Common myeloid progenitor, CD34-positive (primary cell): ENCODE results near the gene RAB44.

Experiments
- CTCF ChIA-PET: fragments of 350-600 bp; sonication (Branson Sonifier 250); formaldehyde crosslinking; loops from one replicate; lab custom pipeline; 2021; ENCODE audit warnings: antibody characterized with exemption; lab: Charles Lee
- POLR2A ChIA-PET: fragments of 350-600 bp; sonication (Branson Sonifier 250); formaldehyde crosslinking; loops from one replicate; lab custom pipeline; 2021; ENCODE audit warnings: antibody characterized with exemption; lab: Charles Lee
- DNase-seq, 3 donors: peaks; one replicate each; pipeline versions ENCODE4 v3.0.0 to v3.0.0-alpha.2; 2013
- H3K27ac ChIP-seq, 2 experiments: 1 replicate in 1 of 2; 2 replicates in 1 of 2; pipeline ENCODE4 v1.7.0; 2013; ENCODE audit warnings: inconsistent platforms in 2 of 2, low read length in 2 of 2, mild to moderate bottlenecking in 2 of 2, low read depth in 1 of 2, moderate library complexity in 1 of 2; ENCODE audit not compliant: severe bottlenecking in 2 of 2, insufficient read depth in 1 of 2, poor library complexity in 1 of 2
- H3K27me3 ChIP-seq, 5 experiments: replicated peaks in 2 of 5; 1 replicate in 3 of 5; 2 replicates in 2 of 5; pipeline versions ENCODE4 v1.6.1 to v1.7.0; 2013; ENCODE audit warnings: low read length in 4 of 5, mild to moderate bottlenecking in 2 of 5, moderate library complexity in 2 of 5, inconsistent platforms in 1 of 5; ENCODE audit not compliant: insufficient read depth in 5 of 5, control insufficient read depth in 4 of 5
- H3K36me3 ChIP-seq, 4 experiments: 1 replicate in 2 of 4; 2 replicates in 2 of 4; pipeline versions ENCODE4 v1.6.1 to v1.7.0; 2013; ENCODE audit warnings: low read length in 3 of 4, control low read depth in 1 of 4, mild to moderate bottlenecking in 1 of 4; ENCODE audit not compliant: control insufficient read depth in 4 of 4, insufficient read depth in 4 of 4
- H3K4me1 ChIP-seq, 4 experiments: 1 replicate in 3 of 4; 2 replicates in 1 of 4; pipeline versions ENCODE4 v1.6.1 to v1.7.1; 2013; ENCODE audit warnings: low read length in 3 of 4, mild to moderate bottlenecking in 3 of 4, control low read depth in 1 of 4, inconsistent platforms in 1 of 4, moderate library complexity in 1 of 4; ENCODE audit not compliant: control insufficient read depth in 4 of 4, insufficient read depth in 4 of 4; ENCODE audit errors: control extremely low read depth in 1 of 4
- H3K4me3 ChIP-seq, 7 experiments: 1 replicate in 4 of 7; 2 replicates in 3 of 7; pipeline versions ENCODE4 v1.5.1 to v1.7.0; 2013; ENCODE audit warnings: mild to moderate bottlenecking in 7 of 7, low read length in 6 of 7, moderate library complexity in 6 of 7, inconsistent platforms in 2 of 7, low read depth in 2 of 7, control low read depth in 1 of 7; ENCODE audit not compliant: insufficient read depth in 4 of 7, control insufficient read depth in 1 of 7; ENCODE audit errors: extremely low read depth in 1 of 7
- H3K9me3 ChIP-seq, 5 experiments: 1 replicate in 4 of 5; 2 replicates in 1 of 5; pipeline versions ENCODE4 v1.6.1 to v1.7.1; 2013; ENCODE audit warnings: low read length in 4 of 5, mild to moderate bottlenecking in 2 of 5, inconsistent platforms in 1 of 5, low read depth in 1 of 5, moderate library complexity in 1 of 5; ENCODE audit not compliant: control insufficient read depth in 4 of 5, insufficient read depth in 2 of 5; ENCODE audit errors: control extremely low read depth in 1 of 5
- WGBS: methylation state at CpG from one replicate; pipeline ENCODE4 v1.1.5; 2013; ENCODE audit not compliant: insufficient coverage; 5-methylcytosine and 5-hydroxymethylcytosine counted together

RAB44 gene

DNA sequence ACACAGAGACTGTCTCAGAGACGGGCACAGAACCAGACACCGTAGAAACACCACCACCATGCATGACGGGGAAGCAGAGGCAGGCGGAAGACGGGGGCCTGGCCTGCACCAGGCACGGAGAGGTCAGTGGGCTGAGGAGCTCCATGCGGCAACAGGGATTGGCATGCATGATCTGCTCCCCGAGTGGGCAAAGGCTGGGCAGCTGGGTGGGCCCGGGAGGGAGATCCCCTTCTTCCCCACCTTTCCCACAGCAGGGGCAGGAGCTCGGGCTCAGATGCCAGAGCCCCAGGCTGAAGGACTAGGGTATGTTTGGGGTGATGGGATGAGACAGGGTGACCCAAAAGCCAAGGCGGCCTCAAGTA is 43.2 kb downstream of the RAB44 start:
- Histone ChIP-seq H3K4me1 (peaks cover 0 to 3% (median 0%) of the 10 kb centered on the region in 4 experiments), H3K4me3 (no peak overlapping the region), H3K27me3 (no peaks in the 10 kb centered on the region), H3K9me3 (no peaks in the 10 kb centered on the region), H3K27ac (no peak overlapping the region), H3K36me3 (no peaks in the 10 kb centered on the region)
- POLR2A ChIA-PET, result no interaction called here
- CTCF ChIA-PET, result no interaction called here
- WGBS, result 98% methylated on average over 8 of the region's 11 CpGs
- no peak for DNase-seq

- Histone ChIP-seq H3K4me1 (peaks cover 0 to 3% (median 0%) of the 10 kb centered on the region in 4 experiments), H3K27ac (no peak overlapping the region), H3K4me3 (no peak overlapping the region), H3K9me3 (no peaks in the 10 kb centered on the region), H3K27me3 (no peaks in the 10 kb centered on the region), H3K36me3 (no peaks in the 10 kb centered on the region)
- ChIA-PET POLR2A (no interaction called here), CTCF (no interaction called here)
- DNase-seq, result no peak
- WGBS, result 97% methylated on average over 19 of the region's 19 CpGs
Measured at GRCh38 chr6:36742146-36742545, 44.5 kb downstream of the RAB44 start.

DNA sequence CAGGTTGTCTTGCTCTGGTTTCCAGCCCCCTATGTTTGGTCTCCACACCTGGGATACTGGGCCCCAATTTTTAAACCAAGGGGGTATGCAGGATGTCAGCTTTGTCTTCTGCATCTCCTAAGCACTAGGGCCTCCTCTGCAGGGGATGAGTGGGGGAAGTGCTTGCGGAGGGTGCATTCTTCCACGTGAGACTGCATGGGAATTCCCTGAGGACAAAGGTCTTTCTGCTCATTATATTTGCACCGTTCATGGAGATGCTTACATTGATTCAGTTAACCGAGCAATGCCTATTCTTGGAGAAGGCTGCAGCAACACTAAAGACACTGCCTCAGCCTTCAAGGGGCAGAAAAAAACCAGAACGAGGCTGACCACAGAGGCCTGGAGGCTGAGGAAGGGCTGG is 45.4 kb downstream of the RAB44 start:
- CTCF ChIA-PET, result no interaction called here
- Histone ChIP-seq H3K27ac (no peak overlapping the region), H3K4me3 (no peak overlapping the region), H3K36me3 (no peaks in the 10 kb centered on the region), H3K27me3 (no peaks in the 10 kb centered on the region), H3K4me1 (peaks cover 0 to 3% (median 0%) of the 10 kb centered on the region in 4 experiments), H3K9me3 (no peaks in the 10 kb centered on the region)
- WGBS, result 100% methylated on average over 5 of the region's 5 CpGs
- POLR2A ChIA-PET, result no interaction called here
- no peak for DNase-seq

- Histone ChIP-seq H3K4me1 (peaks cover 0 to 3% (median 0%) of the 10 kb centered on the region in 4 experiments), H3K27ac (no peak overlapping the region), H3K36me3 (no peaks in the 10 kb centered on the region), H3K9me3 (peaks cover 0 to 2% (median 0%) of the 10 kb centered on the region in 5 experiments), H3K4me3 (no peak overlapping the region), H3K27me3 (no peaks in the 10 kb centered on the region)
- DNase-seq, result no peak
- ChIA-PET CTCF (no interaction called here), POLR2A (no interaction called here)
- 75% methylated on average over 20 of the region's 24 CpGs for WGBS
Measured at GRCh38 chr6:36743538-36744303, 46.1 kb downstream of the RAB44 start.

DNA sequence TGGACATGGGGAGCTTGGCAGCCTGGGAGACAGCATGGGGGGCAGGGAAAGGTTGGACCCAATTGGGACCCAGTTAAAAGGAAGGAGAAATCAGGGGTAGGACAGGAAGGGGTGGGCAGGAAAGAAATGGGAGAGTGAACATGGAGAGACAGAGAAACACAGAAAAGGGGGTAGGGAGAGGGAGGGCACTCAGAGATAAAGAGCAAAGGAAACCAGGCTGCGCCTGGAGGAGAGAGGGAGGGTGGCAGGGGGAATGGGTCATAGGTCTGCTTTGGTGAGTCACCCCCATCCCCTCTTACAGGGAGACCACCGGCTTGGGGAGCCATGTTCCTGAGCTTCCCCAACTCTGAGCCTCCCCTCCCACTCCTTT is 46.7 kb downstream of the RAB44 start:
- Histone ChIP-seq H3K9me3 (peaks cover 0 to 4% (median 0%) of the 10 kb centered on the region in 5 experiments), H3K27ac (no peak overlapping the region), H3K36me3 (no peaks in the 10 kb centered on the region), H3K27me3 (no peaks in the 10 kb centered on the region), H3K4me3 (no peak overlapping the region), H3K4me1 (peaks cover 0 to 3% (median 0%) of the 10 kb centered on the region in 4 experiments)
- WGBS, result 40% methylated on average over 1 of the region's 2 CpGs
- CTCF ChIA-PET, result no interaction called here
- POLR2A ChIA-PET, result no interaction called here
- no peak for DNase-seq

GRCh38 chr6:36745283-36745682 is 47.7 kb downstream of the RAB44 start:
- Histone ChIP-seq H3K4me3 (no peak overlapping the region), H3K27ac (no peak overlapping the region), H3K9me3 (peaks cover 0 to 7% (median 3%) of the 10 kb centered on the region in 5 experiments), H3K36me3 (no peaks in the 10 kb centered on the region), H3K4me1 (peaks cover 0 to 3% (median 0%) of the 10 kb centered on the region in 4 experiments), H3K27me3 (no peaks in the 10 kb centered on the region)
- POLR2A ChIA-PET, result no interaction called here
- 97% methylated on average over 11 of the region's 12 CpGs for WGBS
- no peak for DNase-seq
- CTCF ChIA-PET, result interaction anchor here (1.6 to 1.8 kb wide), 2 partner anchors 14 to 21 kb away, joined by 3 to 8 read pairs; no protein-coding TSS in a partner anchor

DNA sequence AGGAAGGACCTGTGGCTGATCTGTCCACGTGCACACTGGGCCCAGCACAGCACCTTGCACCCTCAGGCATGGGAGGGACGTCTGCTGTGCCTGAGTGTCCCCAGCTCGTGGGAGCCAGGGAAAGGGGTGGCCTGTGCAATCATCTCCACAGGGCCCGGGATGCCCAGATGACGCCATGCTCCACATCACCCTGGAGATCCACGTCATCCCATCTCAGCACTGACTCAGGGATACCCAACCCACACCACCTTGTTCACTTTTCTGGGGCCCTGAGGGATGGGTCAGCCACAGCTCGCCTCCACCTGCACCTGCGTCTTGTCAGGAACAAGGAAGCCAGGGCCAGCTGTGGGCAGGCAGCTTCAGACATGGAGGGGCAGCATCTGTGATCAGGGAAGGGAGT is 48.2 kb downstream of the RAB44 start:
- H3K4me1 ChIP-seq, result peaks cover 0 to 3% (median 0%) of the 10 kb centered on the region in 4 experiments
- 96% methylated on average over 6 of the region's 8 CpGs for WGBS
- CTCF ChIA-PET, result interaction anchor here (1.6 to 1.8 kb wide), 2 partner anchors 13 to 21 kb away, joined by 3 to 8 read pairs; no protein-coding TSS in a partner anchor
- DNase-seq, result no peak
- H3K27ac ChIP-seq, result no peak overlapping the region
- no peak overlapping the region for H3K4me3 ChIP-seq
- H3K27me3 ChIP-seq, result no peaks in the 10 kb centered on the region
- H3K9me3 ChIP-seq, result peaks cover 0 to 10% (median 3%) of the 10 kb centered on the region in 5 experiments
- H3K36me3 ChIP-seq, result no peaks in the 10 kb centered on the region
- POLR2A ChIA-PET, result no interaction called here
